ENCODE measurements around the gene EYS.

EYS gene

GRCh38 chr6:63795006-63795405, 1912.0 kb downstream of the EYS start:
- no peak for TF ChIP-seq CTCF (IDR thresholded peaks at IDR 0.05)

GRCh38 chr6:63793465-63794137, 1913.4 kb downstream of the EYS start:
- TF ChIP-seq CTCF (IDR thresholded peaks at IDR 0.05) = no peak

- no peak for TF ChIP-seq CTCF (IDR thresholded peaks at IDR 0.05)
Observed at GRCh38 chr6:63792736-63793464, 1914.1 kb downstream of the EYS start.

GRCh38 chr6:63790334-63790733, 1916.7 kb downstream of the EYS start:
- TF ChIP-seq CTCF (IDR thresholded peaks at IDR 0.05) = no peak

- TF ChIP-seq CTCF (IDR thresholded peaks at IDR 0.05) = no peak
Observed at GRCh38 chr6:63789699-63790098, 1917.3 kb downstream of the EYS start.

GRCh38 chr6:63788569-63788968, 1918.5 kb downstream of the EYS start:
- TF ChIP-seq CTCF (IDR thresholded peaks at IDR 0.05) = no peak

GRCh38 chr6:63787021-63787420, 1920.0 kb downstream of the EYS start:
- TF ChIP-seq CTCF (IDR thresholded peaks at IDR 0.05) = no peak

Data from LNCAP (cell line).